Gastrocnemius medialis (tissue), 4 donors: ENCODE measurements around the gene EYA3. TPM values are rescaled to one million over a fixed set of nuclear protein-coding genes. Genes with fewer than 3 reads are reported as not detected.

ENCODE experiments used
- ATAC-seq, 2 donors: fragments of 150-250 bp; one replicate each; pipeline ENCODE4 v1.9.1; 2016
- DNase-seq, 2 donors: peaks; one replicate each; pipeline ENCODE4 v3.0.0-alpha.2; 2019
- H3K27ac ChIP-seq, 4 donors: fragments of 200-600 bp; sonication (generic); 1 replicate in 1 of 4; 2 replicates in 3 of 4; pipeline ENCODE4 v1.5.1; 2016 to 2018; ENCODE audit warnings: mild to moderate bottlenecking in 2 of 4, moderate library complexity in 1 of 4
- H3K27me3 ChIP-seq, 3 donors: fragments of 200-600 bp; sonication (generic) in 2 of 3; 1 replicate in 1 of 3; 2 replicates in 2 of 3; pipeline versions ENCODE4 v1.5.1 to v1.6.0; 2016 to 2019; ENCODE audit warnings: mild to moderate bottlenecking in 1 of 3, moderate library complexity in 1 of 3
- H3K36me3 ChIP-seq, 2 donors: fragments of 200-600 bp; sonication (generic) in 1 of 2; one replicate each; pipeline ENCODE4 v1.5.1; 2017 to 2018
- H3K4me1 ChIP-seq, 2 donors: fragments of 200-600 bp; sonication (generic) in 1 of 2; one replicate each; pipeline ENCODE4 v1.5.1; 2016 to 2017; ENCODE audit warnings: mild to moderate bottlenecking in 2 of 2
- H3K4me3 ChIP-seq, 4 donors: fragments of 200-600 bp; sonication (generic) in 3 of 4; 1 replicate in 1 of 4; 2 replicates in 3 of 4; pipeline ENCODE4 v1.5.1; 2016 to 2019; ENCODE audit warnings: mild to moderate bottlenecking in 2 of 4
- H3K9me3 ChIP-seq, 3 donors: fragments of 200-600 bp; sonication (generic) in 2 of 3; 1 replicate in 1 of 3; 2 replicates in 2 of 3; pipeline ENCODE4 v1.5.1; 2016 to 2019
- POLR2A ChIP-seq, 2 donors: fragments of 450-650 bp; IDR thresholded peaks; one replicate each; pipeline ENCODE4 v1.6.1; 2017; ENCODE audit warnings: antibody characterized with exemption in 2 of 2, mild to moderate bottlenecking in 2 of 2, moderate library complexity in 2 of 2
- in situ Hi-C, 4 donors: fragments of 200-750 bp; cut with MboI; loops; one replicate each; pipeline versions ENCODE4 v1.15.0 to v1.8.0; 2017; ENCODE audit warnings: low sequenced_read_pairs in 4 of 4
- intact Hi-C: fragments of 100-400 bp; cut with DNase I; formaldehyde crosslinking; loops from one replicate; pipeline ENCODE4 v1.15.1; 2023; ENCODE audit warnings: low total_unique reads
- total RNA-seq, 4 donors: library from RNA; depleted of rRNA; stranded (reverse); fragments of >200 nt; gene quantifications; one replicate each; pipeline versions ENCODE4 v1.1.0 to v1.2.3, GENCODE V29; 2016
- TF ChIP-seq, protein P1 (sequence below), 5 experiments: fragments of 450-650 bp in 3 of 5; fragments of 200-600 bp in 2 of 5; sonication (generic) in 2 of 5; IDR thresholded peaks in 4 of 5; conservative IDR thresholded peaks in 1 of 5; 1 replicate in 4 of 5; 2 replicates in 1 of 5; pipeline ENCODE4 v1.5.1; 2016 to 2019; ENCODE audit warnings: antibody characterized with exemption in 5 of 5, mild to moderate bottlenecking in 3 of 5, moderate library complexity in 3 of 5

The EYA3 gene
- total RNA-seq, 4 donors from 2014 or later, result 9.2 to 19.5 (median 15.4) TPM

DNA sequence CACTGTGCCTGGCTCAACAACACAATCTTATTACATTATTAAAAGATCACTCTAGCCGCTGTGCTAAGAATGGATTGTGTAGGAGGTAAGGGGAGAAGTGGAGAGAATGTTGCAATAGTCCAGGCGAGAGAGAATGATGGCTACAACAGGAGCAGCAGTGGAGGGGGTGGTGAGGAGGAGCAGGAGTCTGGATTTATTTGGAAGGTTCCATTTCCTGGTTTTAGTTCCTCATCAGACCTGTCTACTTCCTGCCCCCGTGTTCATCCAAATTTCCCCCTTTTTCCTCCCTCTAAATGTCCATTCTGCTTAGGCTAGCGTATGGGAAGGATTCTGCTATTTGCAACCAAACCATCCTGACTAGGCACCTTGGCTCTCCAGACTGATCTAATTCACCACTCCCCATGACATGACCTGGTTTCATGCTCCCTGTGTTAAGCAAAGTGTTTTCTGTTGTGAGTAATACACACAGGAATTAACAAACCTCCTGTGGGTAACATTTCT, 35.1 kb upstream of the EYA3 start:
- DNase-seq, result peak; percentile 60 to 62
- intact Hi-C loops (loop anchor here (1.0 to 2.0 kb wide), 2 partner anchors 24 to 43 kb away; no protein-coding TSS in a partner anchor), in situ Hi-C loops (no loop called here)
- no peaks in the 10 kb centered on the region for H3K27me3 ChIP-seq
- TF ChIP-seq, protein P1, sequence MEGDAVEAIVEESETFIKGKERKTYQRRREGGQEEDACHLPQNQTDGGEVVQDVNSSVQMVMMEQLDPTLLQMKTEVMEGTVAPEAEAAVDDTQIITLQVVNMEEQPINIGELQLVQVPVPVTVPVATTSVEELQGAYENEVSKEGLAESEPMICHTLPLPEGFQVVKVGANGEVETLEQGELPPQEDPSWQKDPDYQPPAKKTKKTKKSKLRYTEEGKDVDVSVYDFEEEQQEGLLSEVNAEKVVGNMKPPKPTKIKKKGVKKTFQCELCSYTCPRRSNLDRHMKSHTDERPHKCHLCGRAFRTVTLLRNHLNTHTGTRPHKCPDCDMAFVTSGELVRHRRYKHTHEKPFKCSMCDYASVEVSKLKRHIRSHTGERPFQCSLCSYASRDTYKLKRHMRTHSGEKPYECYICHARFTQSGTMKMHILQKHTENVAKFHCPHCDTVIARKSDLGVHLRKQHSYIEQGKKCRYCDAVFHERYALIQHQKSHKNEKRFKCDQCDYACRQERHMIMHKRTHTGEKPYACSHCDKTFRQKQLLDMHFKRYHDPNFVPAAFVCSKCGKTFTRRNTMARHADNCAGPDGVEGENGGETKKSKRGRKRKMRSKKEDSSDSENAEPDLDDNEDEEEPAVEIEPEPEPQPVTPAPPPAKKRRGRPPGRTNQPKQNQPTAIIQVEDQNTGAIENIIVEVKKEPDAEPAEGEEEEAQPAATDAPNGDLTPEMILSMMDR (IDR thresholded peaks at IDR 0.05 in 4 of 5, conservative IDR thresholded peaks at IDR 0.05 in 1 of 5), result no peak
- no peak for TF ChIP-seq POLR2A (IDR thresholded peaks at IDR 0.05)
- no peaks in the 10 kb centered on the region for H3K36me3 ChIP-seq
- peak; percentile 94 to 98 for ATAC-seq
- H3K27ac ChIP-seq, result peak overlapping the region; percentile 77 to 83 (median 80)
- H3K4me3 ChIP-seq, result peak overlapping the region in 1 of 4 donors; percentile 19
- no peaks in the 10 kb centered on the region for H3K9me3 ChIP-seq
- H3K4me1 ChIP-seq, result peaks cover 10 to 11% of the 10 kb centered on the region in 2 donors

DNA sequence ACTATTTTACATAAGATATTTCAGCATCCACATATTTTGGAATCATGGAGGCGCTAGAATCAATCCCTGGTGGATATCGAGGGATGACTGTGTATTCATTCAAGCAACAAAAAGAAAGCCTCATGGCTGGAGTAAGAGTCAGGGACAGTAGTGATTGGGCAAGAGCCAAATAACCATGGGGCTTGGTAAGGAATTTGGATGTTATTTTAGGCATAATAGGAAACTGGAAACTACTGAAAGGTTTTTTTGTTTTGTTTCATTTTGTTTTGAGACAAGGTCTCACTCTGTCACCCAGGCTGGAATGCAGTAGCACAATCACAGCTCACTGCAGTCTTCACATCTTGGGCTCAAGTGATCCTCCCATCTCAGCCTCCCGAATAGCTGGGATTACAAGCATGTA, 33.8 kb upstream of the EYA3 start:
- H3K4me1 ChIP-seq, result peaks cover 10 to 11% of the 10 kb centered on the region in 2 donors
- H3K27ac ChIP-seq, result peak overlapping the region in 3 of 4 donors; percentile 78 to 83 (median 81)
- H3K27me3 ChIP-seq, result no peaks in the 10 kb centered on the region
- TF ChIP-seq POLR2A (IDR thresholded peaks at IDR 0.05), result no peak
- TF ChIP-seq, protein P1 (IDR thresholded peaks at IDR 0.05 in 4 of 5, conservative IDR thresholded peaks at IDR 0.05 in 1 of 5), result no peak
- no peaks in the 10 kb centered on the region for H3K36me3 ChIP-seq
- no peaks in the 10 kb centered on the region for H3K9me3 ChIP-seq
- in situ Hi-C loops (no loop called here), intact Hi-C loops (loop anchor here (2.0 kb wide), 1 partner anchor 45 kb away; no protein-coding TSS in a partner anchor)
- ATAC-seq (no peak), DNase-seq (no peak)
- no peak overlapping the region for H3K4me3 ChIP-seq

DNA sequence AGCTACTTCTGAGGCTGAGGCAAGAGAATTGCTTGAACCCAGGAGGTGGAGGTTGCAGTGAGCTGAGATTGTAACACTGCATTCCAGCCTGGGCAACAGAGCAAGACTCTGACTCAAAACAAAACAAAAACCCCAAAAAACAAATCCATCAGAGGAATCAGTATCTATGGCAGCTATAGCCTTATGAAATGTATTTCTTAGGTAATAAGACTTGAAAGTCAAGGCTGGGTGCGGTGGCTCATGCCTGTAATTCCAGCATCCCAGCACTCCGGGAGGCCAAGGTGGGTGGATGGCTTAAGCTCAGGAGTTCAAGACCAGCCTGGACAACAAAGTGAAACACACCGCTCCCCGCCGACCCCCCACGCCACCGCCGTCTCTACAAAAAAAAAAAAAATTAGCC, 31.1 kb upstream of the EYA3 start:
- no peak for ATAC-seq
- Histone ChIP-seq H3K4me1 (peaks cover 10 to 11% of the 10 kb centered on the region in 2 donors), H3K36me3 (no peaks in the 10 kb centered on the region), H3K27ac (no peak overlapping the region), H3K4me3 (no peak overlapping the region), H3K9me3 (no peaks in the 10 kb centered on the region), H3K27me3 (no peaks in the 10 kb centered on the region)
- in situ Hi-C loops (no loop called here), intact Hi-C loops (no loop called here)
- no peak for DNase-seq
- TF ChIP-seq POLR2A (IDR thresholded peaks at IDR 0.05), result no peak
- TF ChIP-seq, protein P1 (IDR thresholded peaks at IDR 0.05 in 4 of 5, conservative IDR thresholded peaks at IDR 0.05 in 1 of 5), result no peak

DNA sequence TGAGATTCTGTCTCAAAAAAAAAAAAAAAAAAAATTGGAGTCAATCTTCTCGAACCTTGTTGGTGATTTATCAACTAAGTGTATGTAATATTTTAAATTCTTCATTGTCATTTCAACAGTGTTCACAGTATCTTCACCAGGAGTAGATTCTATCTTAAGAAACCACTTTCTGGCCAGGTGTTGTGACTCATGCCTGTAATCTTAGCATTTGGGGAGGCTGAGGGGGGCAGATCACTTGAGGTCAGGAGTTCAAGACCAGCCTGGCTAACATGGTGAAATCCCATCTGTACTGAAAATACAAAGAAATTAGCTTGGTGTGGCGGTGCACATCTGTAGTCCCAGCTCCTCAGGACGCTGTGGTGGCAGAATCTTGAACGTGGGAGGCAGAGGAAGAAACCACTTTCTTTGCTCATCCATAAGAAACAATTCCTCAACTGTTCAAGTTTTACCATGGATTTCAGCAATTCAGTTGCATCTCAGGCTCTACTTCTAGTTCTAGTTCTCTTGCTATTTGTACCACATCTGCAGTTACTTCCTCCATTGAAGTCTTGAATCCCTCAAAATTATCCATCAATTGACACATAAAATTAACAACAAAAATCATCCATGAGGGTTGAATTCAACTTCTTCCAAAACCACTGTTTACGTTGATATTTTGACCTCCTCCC, 30.4 kb upstream of the EYA3 start:
- Histone ChIP-seq H3K4me3 (no peak overlapping the region), H3K4me1 (peaks cover 9 to 10% of the 10 kb centered on the region in 2 donors), H3K27ac (no peak overlapping the region), H3K27me3 (no peaks in the 10 kb centered on the region), H3K9me3 (no peaks in the 10 kb centered on the region), H3K36me3 (no peaks in the 10 kb centered on the region)
- DNase-seq (no peak), ATAC-seq (no peak)
- intact Hi-C loops, result no loop called here
- TF ChIP-seq, protein P1 (IDR thresholded peaks at IDR 0.05 in 4 of 5, conservative IDR thresholded peaks at IDR 0.05 in 1 of 5), result no peak
- no peak for TF ChIP-seq POLR2A (IDR thresholded peaks at IDR 0.05)
- in situ Hi-C loops, result no loop called here
